ENCODE data around the gene HEG1. TPM values are rescaled to one million over a fixed set of nuclear protein-coding genes. Genes with fewer than 3 reads are reported as not detected.
A peak's percentile ranks its signal among the peaks of the same experiment; 100 is the strongest.

The HEG1 gene
- total RNA-seq, 1 donor from 2014 or later: 69.6 TPM

DNA sequence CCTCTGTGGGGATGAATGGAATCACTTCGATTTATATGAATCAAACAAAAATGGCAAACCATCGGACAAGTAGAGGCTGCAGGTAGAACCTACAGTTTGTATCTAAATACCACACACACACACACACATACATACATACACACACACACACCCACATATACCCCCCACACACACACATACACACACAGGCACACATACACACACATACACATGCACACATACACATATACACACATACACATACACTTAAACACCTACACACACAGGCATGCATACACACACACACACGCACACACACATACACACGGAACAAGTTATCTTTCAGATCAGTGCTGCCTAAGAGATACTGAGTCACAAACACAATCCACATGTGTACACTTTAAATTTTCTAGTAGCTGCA lies 24.3 kb downstream of the HEG1 start:
- no peak overlapping the region for H3K4me3 Mint-ChIP-seq (ENCODE audit: unreplicated experiment)
- H3K4me1 Mint-ChIP-seq (ENCODE audit: low read depth): peaks cover 36% of the 10 kb centered on the region
- TF ChIP-seq, protein P1, sequence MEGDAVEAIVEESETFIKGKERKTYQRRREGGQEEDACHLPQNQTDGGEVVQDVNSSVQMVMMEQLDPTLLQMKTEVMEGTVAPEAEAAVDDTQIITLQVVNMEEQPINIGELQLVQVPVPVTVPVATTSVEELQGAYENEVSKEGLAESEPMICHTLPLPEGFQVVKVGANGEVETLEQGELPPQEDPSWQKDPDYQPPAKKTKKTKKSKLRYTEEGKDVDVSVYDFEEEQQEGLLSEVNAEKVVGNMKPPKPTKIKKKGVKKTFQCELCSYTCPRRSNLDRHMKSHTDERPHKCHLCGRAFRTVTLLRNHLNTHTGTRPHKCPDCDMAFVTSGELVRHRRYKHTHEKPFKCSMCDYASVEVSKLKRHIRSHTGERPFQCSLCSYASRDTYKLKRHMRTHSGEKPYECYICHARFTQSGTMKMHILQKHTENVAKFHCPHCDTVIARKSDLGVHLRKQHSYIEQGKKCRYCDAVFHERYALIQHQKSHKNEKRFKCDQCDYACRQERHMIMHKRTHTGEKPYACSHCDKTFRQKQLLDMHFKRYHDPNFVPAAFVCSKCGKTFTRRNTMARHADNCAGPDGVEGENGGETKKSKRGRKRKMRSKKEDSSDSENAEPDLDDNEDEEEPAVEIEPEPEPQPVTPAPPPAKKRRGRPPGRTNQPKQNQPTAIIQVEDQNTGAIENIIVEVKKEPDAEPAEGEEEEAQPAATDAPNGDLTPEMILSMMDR (IDR thresholded peaks at IDR 0.05): no peak
- peak overlapping the region; percentile 24 for H3K27ac Mint-ChIP-seq (ENCODE audit: unreplicated experiment)
- no peak for DNase-seq (ENCODE audit: low spot score)
- H3K9me3 Mint-ChIP-seq (ENCODE audit: low read depth): peaks cover 8% of the 10 kb centered on the region
- H3K36me3 Mint-ChIP-seq (ENCODE audit: low read depth): peaks cover 23% of the 10 kb centered on the region
- no peaks in the 10 kb centered on the region for H3K27me3 Mint-ChIP-seq (ENCODE audit: low read depth)

DNA sequence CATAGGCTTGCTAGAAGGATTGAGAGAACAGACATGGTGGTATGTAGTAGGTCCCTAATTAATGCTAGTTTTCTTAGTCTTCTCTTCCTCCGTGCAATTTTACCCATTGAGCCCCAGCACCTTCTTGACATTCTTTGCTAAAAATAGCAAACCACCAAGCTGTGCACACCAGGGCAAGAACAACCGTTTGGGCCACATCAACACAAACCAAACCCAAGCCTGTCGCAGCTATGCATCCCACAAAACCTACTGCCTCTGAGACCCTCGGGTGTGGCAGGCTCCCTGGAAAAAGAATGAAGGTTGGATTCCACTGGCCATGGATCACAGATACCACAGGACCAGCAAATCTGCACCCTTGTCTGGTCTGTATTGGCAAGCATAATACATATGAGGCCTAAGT lies 27.1 kb downstream of the HEG1 start:
- H3K36me3 Mint-ChIP-seq (ENCODE audit: low read depth): peaks cover 29% of the 10 kb centered on the region
- no peak overlapping the region for H3K4me3 Mint-ChIP-seq (ENCODE audit: unreplicated experiment)
- H3K27ac Mint-ChIP-seq (ENCODE audit: unreplicated experiment): peak overlapping the region; percentile 13
- no peaks in the 10 kb centered on the region for H3K9me3 Mint-ChIP-seq (ENCODE audit: low read depth)
- H3K4me1 Mint-ChIP-seq (ENCODE audit: low read depth): peaks cover 57% of the 10 kb centered on the region
- no peak for DNase-seq (ENCODE audit: low spot score)
- H3K27me3 Mint-ChIP-seq (ENCODE audit: low read depth): no peaks in the 10 kb centered on the region
- TF ChIP-seq, protein P1 (IDR thresholded peaks at IDR 0.05): no peak

DNA sequence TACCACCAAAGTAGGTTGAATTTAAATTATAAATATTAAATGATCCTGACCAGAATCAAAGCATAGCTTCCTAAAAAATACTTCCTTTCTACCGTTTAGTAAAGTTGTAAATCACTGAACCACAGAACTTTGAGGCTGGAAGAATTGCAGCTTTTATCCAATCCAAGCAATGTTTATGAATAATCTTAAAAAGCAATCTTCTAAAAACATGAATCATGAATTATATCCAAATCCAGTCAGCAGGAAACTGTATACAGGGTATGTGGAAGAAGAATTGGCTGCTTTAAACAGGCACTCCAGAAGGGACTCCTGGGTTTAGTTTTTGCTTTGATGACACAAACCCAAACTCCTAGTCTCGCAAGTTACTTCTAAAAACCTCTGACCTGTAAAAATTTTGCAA lies 30.2 kb downstream of the HEG1 start:
- H3K4me1 Mint-ChIP-seq (ENCODE audit: low read depth): peaks cover 42% of the 10 kb centered on the region
- H3K4me3 Mint-ChIP-seq (ENCODE audit: unreplicated experiment): no peak overlapping the region
- no peaks in the 10 kb centered on the region for H3K27me3 Mint-ChIP-seq (ENCODE audit: low read depth)
- H3K27ac Mint-ChIP-seq (ENCODE audit: unreplicated experiment): no peak overlapping the region
- TF ChIP-seq, protein P1 (IDR thresholded peaks at IDR 0.05): no peak
- DNase-seq (ENCODE audit: low spot score): no peak
- H3K36me3 Mint-ChIP-seq (ENCODE audit: low read depth): peaks cover 36% of the 10 kb centered on the region
- no peaks in the 10 kb centered on the region for H3K9me3 Mint-ChIP-seq (ENCODE audit: low read depth)

DNA sequence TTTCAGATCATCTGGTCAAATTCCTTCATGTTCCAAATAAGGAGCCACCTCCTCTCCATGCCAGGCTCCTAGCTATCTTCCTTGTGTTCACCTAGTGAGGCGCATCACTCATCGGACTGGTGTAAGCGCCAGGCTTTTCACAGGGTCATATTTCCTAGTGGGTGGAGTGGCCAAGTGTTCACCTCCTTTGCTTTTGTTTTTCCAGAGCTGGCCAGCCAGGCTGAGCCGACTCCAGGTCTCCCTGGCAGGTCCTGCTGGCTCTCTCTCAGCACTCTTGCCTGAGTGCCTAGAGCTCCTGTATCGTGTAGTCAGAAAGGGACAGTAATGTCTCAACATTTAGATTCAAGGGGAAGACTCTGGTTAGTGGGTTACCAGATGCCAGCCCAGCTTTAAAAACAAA lies 31.0 kb downstream of the HEG1 start:
- DNase-seq (ENCODE audit: low spot score): no peak
- TF ChIP-seq, protein P1 (IDR thresholded peaks at IDR 0.05): no peak
- H3K27me3 Mint-ChIP-seq (ENCODE audit: low read depth): no peaks in the 10 kb centered on the region
- H3K4me3 Mint-ChIP-seq (ENCODE audit: unreplicated experiment): no peak overlapping the region
- no peaks in the 10 kb centered on the region for H3K9me3 Mint-ChIP-seq (ENCODE audit: low read depth)
- peak overlapping the region; percentile 88 for H3K27ac Mint-ChIP-seq (ENCODE audit: unreplicated experiment)
- peaks cover 42% of the 10 kb centered on the region for H3K4me1 Mint-ChIP-seq (ENCODE audit: low read depth)
- peaks cover 38% of the 10 kb centered on the region for H3K36me3 Mint-ChIP-seq (ENCODE audit: low read depth)

DNA sequence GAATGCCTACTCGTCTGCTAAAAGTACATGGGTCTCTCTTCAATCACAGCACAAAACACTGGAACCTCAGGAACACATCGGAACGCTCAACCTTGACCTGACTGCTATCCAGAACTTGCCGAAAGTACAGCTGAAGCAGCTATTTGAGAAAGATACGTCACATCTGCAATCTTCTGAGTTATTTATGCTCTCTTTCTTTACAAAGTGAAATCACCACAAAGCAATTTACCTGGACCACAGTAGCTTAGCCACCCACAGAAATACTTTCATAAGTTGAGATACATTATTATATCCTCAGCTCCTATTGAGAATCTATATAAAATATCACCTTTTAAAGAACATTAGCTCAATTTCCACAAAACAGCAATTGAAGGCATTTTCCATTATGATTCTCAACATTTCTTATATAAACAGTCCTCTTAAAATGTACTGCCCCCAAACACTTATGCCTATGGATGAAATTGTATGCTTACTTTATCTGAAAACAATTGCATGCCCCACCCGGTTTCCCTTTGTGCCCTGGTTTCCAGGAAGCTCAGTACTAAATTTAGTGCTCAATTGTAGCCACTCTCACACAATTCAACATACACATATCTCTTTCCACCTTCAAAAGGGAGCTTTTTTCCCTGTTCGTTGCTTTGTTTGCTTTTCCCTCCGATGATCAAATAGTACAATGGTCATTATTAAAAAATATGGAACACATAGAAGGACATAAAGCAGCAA lies 31.8 kb downstream of the HEG1 start:
- H3K4me3 Mint-ChIP-seq (ENCODE audit: unreplicated experiment): no peak overlapping the region
- DNase-seq (ENCODE audit: low spot score): no peak
- H3K27ac Mint-ChIP-seq (ENCODE audit: unreplicated experiment): no peak overlapping the region
- no peaks in the 10 kb centered on the region for H3K9me3 Mint-ChIP-seq (ENCODE audit: low read depth)
- TF ChIP-seq, protein P1 (IDR thresholded peaks at IDR 0.05): no peak
- no peaks in the 10 kb centered on the region for H3K27me3 Mint-ChIP-seq (ENCODE audit: low read depth)
- H3K36me3 Mint-ChIP-seq (ENCODE audit: low read depth): peaks cover 43% of the 10 kb centered on the region
- H3K4me1 Mint-ChIP-seq (ENCODE audit: low read depth): peaks cover 39% of the 10 kb centered on the region
